Heart right ventricle (tissue), 16 donors: ENCODE measurements around the gene TMEM40. TPM values are rescaled to one million over a fixed set of nuclear protein-coding genes. Genes with fewer than 3 reads are reported as not detected.

ENCODE experiments used
- ATAC-seq, 8 donors: fragments of 200-7000 bp; cut with Tn5 transposase; one replicate each; pipeline ENCODE4 v1.9.1; 2020; ENCODE audit warnings: mild to moderate bottlenecking in 8 of 8, moderate library complexity in 8 of 8, moderate number of reproducible peaks in 1 of 8
- DNase-seq, 2 donors: peaks; one replicate each; pipeline ENCODE4 v3.0.0-alpha.2; 2020
- H3K27ac ChIP-seq, 10 donors: fragments of 200-600 bp; sonication (generic) in 2 of 10; one replicate each; pipeline versions ENCODE4 v1.5.0 to v1.8.0; 2020 to 2022; ENCODE audit warnings: mild to moderate bottlenecking in 3 of 10
- H3K27me3 ChIP-seq, 7 donors: fragments of 200-600 bp; one replicate each; pipeline ENCODE4 v1.8.0; 2021 to 2022; ENCODE audit warnings: mild to moderate bottlenecking in 2 of 7
- H3K36me3 ChIP-seq, 9 donors: fragments of 200-600 bp; sonication (generic) in 1 of 9; one replicate each; pipeline versions ENCODE4 v1.5.0 to v1.8.0; 2020 to 2022; ENCODE audit warnings: mild to moderate bottlenecking in 2 of 9
- H3K4me1 ChIP-seq, 9 donors: fragments of 200-600 bp; sonication (generic) in 1 of 9; one replicate each; pipeline versions ENCODE4 v1.5.0 to v1.8.0; 2020 to 2022; ENCODE audit warnings: mild to moderate bottlenecking in 4 of 9
- H3K4me3 ChIP-seq, 10 donors: fragments of 200-600 bp; sonication (generic) in 2 of 10; one replicate each; pipeline versions ENCODE4 v1.5.0 to v1.8.0; 2020 to 2022; ENCODE audit warnings: mild to moderate bottlenecking in 7 of 10, moderate library complexity in 2 of 10
- H3K9me3 ChIP-seq, 11 donors: fragments of 200-600 bp in 10 of 11; sonication (generic) in 2 of 11; one replicate each; pipeline versions ENCODE4 v1.5.0 to v1.8.0; 2013 to 2022; ENCODE audit warnings: mild to moderate bottlenecking in 2 of 11, control low read depth in 1 of 11, moderate library complexity in 1 of 11
- WGBS, 2 donors: extraction: QIAGEN DNeasy Blood & Tissue Kit; methylation state at CpG; one replicate each; pipeline ENCODE4 v1.1.7; 2013; ENCODE audit warnings: inconsistent platforms in 1 of 2; 5-methylcytosine and 5-hydroxymethylcytosine counted together
- intact Hi-C, 10 donors: fragments of 100-400 bp; cut with DNase I; formaldehyde crosslinking; loops; one replicate each; pipeline versions ENCODE4 v1.11.1 to v1.14.2; 2022
- polyA plus RNA-seq, 2 donors: library from polyadenylated mRNA; stranded (reverse); fragments of 200-250 nt; gene quantifications; one replicate each; pipeline ENCODE4 v1.2.3, GENCODE V29; 2013
- total RNA-seq, 10 donors: library from RNA; stranded (reverse); fragmentation: NEBNext Ultra II Directional in 3 of 10; extraction: Animal tissue kit (Norgen Biotek cat#: 25700) in 3 of 10; gene quantifications; one replicate each; pipeline versions ENCODE4 v1.2.1 to v1.2.4, GENCODE V29; 2021 to 2023
- TF ChIP-seq, protein P1 (sequence below), 9 donors: fragments of 200-600 bp; sonication (generic) in 2 of 9; IDR thresholded peaks; one replicate each; pipeline versions ENCODE4 v1.5.0 to v1.8.0; 2021 to 2022; ENCODE audit warnings: antibody characterized with exemption in 9 of 9, mild to moderate bottlenecking in 5 of 9, moderate library complexity in 1 of 9
- donor health status: Arrhythmogenic right ventricular cardiomyopathy.
- donor health status: ischemic (EF 13 %, LVEDD 7.1; RV severe dilation, severe dysfunction).
- donor health status: healthy with polysubstance abuse.
- donor health status: DM: no; HTN: yes; CAD: no.
- donor health status: DM: no; HTN: no; CAD: no.
- donor health status: ischemic (EF 25% LVEDD 6.9; RV normal size, moderate dysfunction).
- donor health status: ischemic (EF 25% LVEDD 5.7; RV mildly dilated, moderate dysfunction).
- donor health status: healthy.
- donor health status: DM: yes; HTN: yes; CAD: no.
- donor health status: Ischemic cardiomyopathy.
- donor health status: ischemic (EF 35%, LVEDD 5.7; RV mildly dilated, moderate dysfunction).
- donor health status: nonischemic (EF 11% LVEDD 7.7; RV severe dilation, severe dysfunction).
- donor health status: DM: yes; HTN: yes; CAD: no.
- donor health status: PGD.
- donor health status: ischemic (EF 29% LVEDD 5.4; RV normal size, mild dysfunction).
- donor health status: nonischemic (EF 23%, LVEDD 6.1; RV moderate dilation, normal function).

The TMEM40 gene
- total and polyA plus RNA-seq, 12 donors: 0.68 to 10.1 (median 2.3) TPM

DNA sequence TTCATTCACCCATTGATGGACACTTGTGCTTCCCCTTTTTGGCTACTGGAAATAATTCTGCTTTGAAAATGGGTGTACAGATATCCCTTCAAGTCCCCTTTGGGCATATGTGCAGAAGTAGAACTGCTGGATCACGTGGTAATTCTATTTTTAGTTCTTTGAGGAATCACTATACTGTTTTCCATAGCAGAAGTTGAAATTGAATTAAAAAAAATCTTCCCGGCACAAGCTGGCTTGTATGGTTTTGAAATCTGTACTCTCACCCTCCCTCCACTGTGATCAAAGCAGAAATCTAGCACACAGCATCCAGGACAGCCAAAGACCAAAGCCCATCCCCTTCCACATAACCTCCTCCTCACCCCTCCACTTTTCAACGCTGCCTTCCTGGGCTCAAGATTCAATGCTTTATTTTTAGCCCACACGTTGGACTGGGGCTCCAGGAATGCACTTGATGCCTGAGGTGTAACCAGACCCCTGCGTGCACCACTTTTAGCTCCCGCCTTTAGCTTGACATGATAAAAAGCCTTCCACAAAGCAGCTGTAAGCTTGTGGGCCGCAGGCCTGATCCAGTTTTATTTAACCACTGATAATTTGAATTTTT lies 29.9 kb downstream of the TMEM40 start:
- Histone ChIP-seq H3K4me1 (peaks cover 0 to 31% (median 12%) of the 10 kb centered on the region in 9 donors), H3K36me3 (no peaks in the 10 kb centered on the region), H3K9me3 (no peaks in the 10 kb centered on the region), H3K27me3 (no peaks in the 10 kb centered on the region), H3K27ac (peak overlapping the region; percentile 58 to 84 (median 80)), H3K4me3 (no peak overlapping the region)
- TF ChIP-seq, protein P1, sequence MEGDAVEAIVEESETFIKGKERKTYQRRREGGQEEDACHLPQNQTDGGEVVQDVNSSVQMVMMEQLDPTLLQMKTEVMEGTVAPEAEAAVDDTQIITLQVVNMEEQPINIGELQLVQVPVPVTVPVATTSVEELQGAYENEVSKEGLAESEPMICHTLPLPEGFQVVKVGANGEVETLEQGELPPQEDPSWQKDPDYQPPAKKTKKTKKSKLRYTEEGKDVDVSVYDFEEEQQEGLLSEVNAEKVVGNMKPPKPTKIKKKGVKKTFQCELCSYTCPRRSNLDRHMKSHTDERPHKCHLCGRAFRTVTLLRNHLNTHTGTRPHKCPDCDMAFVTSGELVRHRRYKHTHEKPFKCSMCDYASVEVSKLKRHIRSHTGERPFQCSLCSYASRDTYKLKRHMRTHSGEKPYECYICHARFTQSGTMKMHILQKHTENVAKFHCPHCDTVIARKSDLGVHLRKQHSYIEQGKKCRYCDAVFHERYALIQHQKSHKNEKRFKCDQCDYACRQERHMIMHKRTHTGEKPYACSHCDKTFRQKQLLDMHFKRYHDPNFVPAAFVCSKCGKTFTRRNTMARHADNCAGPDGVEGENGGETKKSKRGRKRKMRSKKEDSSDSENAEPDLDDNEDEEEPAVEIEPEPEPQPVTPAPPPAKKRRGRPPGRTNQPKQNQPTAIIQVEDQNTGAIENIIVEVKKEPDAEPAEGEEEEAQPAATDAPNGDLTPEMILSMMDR (IDR thresholded peaks at IDR 0.05): no peak
- peak; percentile 80 to 95 (median 90) for ATAC-seq
- WGBS, 2 donors: 20 to 27% methylated on average over 7 of the region's 7 CpGs
- intact Hi-C loops: loop anchor here in 3 of 10 donors (10.0 kb wide), 2 partner anchors 164 to 594 kb away; no protein-coding TSS in a partner anchor
- peak; percentile 24 to 65 for DNase-seq

DNA sequence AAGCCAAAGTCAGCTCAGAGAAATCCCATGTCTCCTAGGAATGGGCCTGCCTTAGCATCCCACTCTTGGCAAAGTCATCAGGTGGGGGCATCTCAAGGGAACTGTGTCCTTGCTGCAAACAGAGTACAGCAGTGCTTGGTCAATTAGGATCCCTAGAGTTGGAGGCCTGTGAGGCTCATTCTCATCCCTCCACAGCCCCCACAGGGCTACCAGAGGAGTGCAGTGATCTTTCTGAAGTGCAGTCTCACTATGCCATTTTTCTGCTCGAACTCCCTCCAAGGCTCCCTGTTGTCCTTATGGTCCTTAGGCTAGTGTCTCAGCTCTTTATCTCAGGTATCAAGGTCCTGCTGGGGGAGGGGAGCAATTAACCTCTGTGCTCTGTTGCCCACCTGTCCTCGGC lies 31.1 kb downstream of the TMEM40 start:
- no peaks in the 10 kb centered on the region for H3K36me3 ChIP-seq
- DNase-seq (no peak), ATAC-seq (peak in 2 of 8 donors; percentile 4 to 27)
- WGBS, 2 donors: 83 to 100% methylated on average over 2 of the region's 2 CpGs
- peaks cover 0 to 31% (median 12%) of the 10 kb centered on the region in 9 donors for H3K4me1 ChIP-seq
- H3K9me3 ChIP-seq: no peaks in the 10 kb centered on the region
- H3K4me3 ChIP-seq: no peak overlapping the region
- intact Hi-C loops: loop anchor here in 3 of 10 donors (10.0 kb wide), 2 partner anchors 163 to 593 kb away; no protein-coding TSS in a partner anchor
- peak overlapping the region in 3 of 10 donors; percentile 81 to 84 (median 82) for H3K27ac ChIP-seq
- H3K27me3 ChIP-seq: no peaks in the 10 kb centered on the region
- TF ChIP-seq, protein P1 (IDR thresholded peaks at IDR 0.05): no peak

DNA sequence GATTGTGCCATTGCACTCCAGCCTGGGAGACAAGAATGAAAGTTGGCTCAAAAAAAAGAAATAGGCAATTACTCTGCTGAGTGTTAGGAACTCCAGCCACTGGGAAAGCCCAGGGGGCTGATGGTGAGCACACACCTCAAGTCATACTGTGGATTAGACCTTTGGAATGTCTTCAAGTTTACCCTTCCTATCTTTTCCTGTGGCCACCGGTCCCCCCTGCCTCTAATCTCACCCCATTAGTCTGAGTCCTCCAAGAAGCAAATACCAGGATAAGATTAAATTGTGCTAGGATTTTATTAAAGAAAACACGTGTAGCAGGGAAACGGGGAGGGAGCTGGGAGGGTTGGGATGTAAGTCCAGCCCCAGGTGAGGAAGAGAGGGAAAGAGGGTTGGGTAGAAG lies 31.6 kb downstream of the TMEM40 start:
- peaks cover 0 to 31% (median 12%) of the 10 kb centered on the region in 9 donors for H3K4me1 ChIP-seq
- TF ChIP-seq, protein P1 (IDR thresholded peaks at IDR 0.05): no peak
- no peaks in the 10 kb centered on the region for H3K36me3 ChIP-seq
- no peak overlapping the region for H3K4me3 ChIP-seq
- H3K27me3 ChIP-seq: no peaks in the 10 kb centered on the region
- ATAC-seq: no peak
- H3K27ac ChIP-seq: peak overlapping the region in 1 of 10 donors; percentile 22
- H3K9me3 ChIP-seq: no peaks in the 10 kb centered on the region
- intact Hi-C loops: loop anchor here in 3 of 10 donors (10.0 kb wide), 2 partner anchors 163 to 593 kb away; no protein-coding TSS in a partner anchor
- 38 to 42% methylated on average over 3 of the region's 3 CpGs for WGBS, 2 donors
- no peak for DNase-seq

DNA sequence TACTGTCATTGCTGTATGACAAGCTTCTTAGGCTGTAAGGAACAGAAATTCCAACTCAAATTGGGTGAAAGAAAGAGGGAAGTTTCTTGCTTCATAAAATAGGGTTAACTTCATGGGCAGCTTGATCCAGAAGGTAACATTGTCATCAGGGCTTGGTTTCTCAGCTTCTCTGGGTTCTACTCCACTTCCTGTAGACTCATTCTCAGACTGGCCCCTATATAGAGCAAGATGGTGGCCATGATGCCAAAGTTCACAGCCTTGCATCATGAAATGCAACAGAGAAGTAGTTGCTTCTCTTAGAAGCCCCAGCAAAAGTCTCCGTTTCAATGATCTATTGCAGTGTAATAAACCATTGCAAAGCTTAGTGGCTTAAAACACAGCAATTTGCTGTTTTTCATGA lies 33.6 kb downstream of the TMEM40 start:
- no peaks in the 10 kb centered on the region for H3K9me3 ChIP-seq
- H3K4me3 ChIP-seq: no peak overlapping the region
- H3K27me3 ChIP-seq: no peaks in the 10 kb centered on the region
- peaks cover 0 to 22% (median 13%) of the 10 kb centered on the region in 9 donors for H3K4me1 ChIP-seq
- no peak for DNase-seq
- no peak for ATAC-seq
- H3K27ac ChIP-seq: no peak overlapping the region
- TF ChIP-seq, protein P1 (IDR thresholded peaks at IDR 0.05): no peak
- no peaks in the 10 kb centered on the region for H3K36me3 ChIP-seq
- 88 to 95% methylated on average over 1 of the region's 1 CpG for WGBS, 2 donors
- intact Hi-C loops: loop anchor here in 3 of 10 donors (10.0 kb wide), 2 partner anchors 161 to 591 kb away; no protein-coding TSS in a partner anchor
